ENCODE data around the gene PRDM1.

The PRDM1 gene

GRCh38 chr6:106046854-106047200, 39.3 kb upstream of the PRDM1 start:
- no peak for DNase-seq (ENCODE audit: low read depth)
- no peak for TF ChIP-seq CTCF (IDR thresholded peaks at IDR 0.05; ENCODE audit: insufficient read depth, low read depth, low read length, missing control alignments)
- no peak overlapping the region for H3K4me3 ChIP-seq (ENCODE audit: low read length)

DNA sequence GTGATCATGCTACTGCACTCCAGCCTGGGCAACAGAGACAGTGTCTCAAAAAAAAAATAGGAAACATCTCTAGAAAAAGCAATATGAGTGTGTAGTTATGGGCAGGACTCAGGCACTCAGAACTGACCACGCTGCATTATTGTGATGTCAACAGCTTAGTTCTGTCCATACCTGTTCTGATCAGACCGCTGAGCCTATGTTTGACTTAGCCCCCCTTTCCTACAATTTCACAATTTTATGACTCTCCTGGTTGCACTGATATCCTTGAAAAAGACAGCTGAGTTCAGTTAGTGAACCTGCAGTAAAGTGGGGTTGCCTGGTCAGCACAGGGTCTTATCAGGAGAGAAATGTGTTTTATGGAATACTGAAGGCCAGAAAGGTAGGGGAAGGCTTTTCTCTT, 37.8 kb upstream of the PRDM1 start:
- H3K4me3 ChIP-seq (ENCODE audit: low read length) = no peak overlapping the region
- peak; percentile 60 for DNase-seq (ENCODE audit: low read depth)
- no peak for TF ChIP-seq CTCF (IDR thresholded peaks at IDR 0.05; ENCODE audit: insufficient read depth, low read depth, low read length, missing control alignments)

- no peak for TF ChIP-seq CTCF (IDR thresholded peaks at IDR 0.05; ENCODE audit: insufficient read depth, low read depth, low read length, missing control alignments)
- DNase-seq (ENCODE audit: low read depth) = no peak
- no peak overlapping the region for H3K4me3 ChIP-seq (ENCODE audit: low read length)
Observed at GRCh38 chr6:106050538-106050937, 35.6 kb upstream of the PRDM1 start.

- H3K4me3 ChIP-seq (ENCODE audit: low read length) = no peak overlapping the region
- DNase-seq (ENCODE audit: low read depth) = no peak
- no peak for TF ChIP-seq CTCF (IDR thresholded peaks at IDR 0.05; ENCODE audit: insufficient read depth, low read depth, low read length, missing control alignments)
Observed at GRCh38 chr6:106051226-106051625, 34.9 kb upstream of the PRDM1 start.

- no peak overlapping the region for H3K4me3 ChIP-seq (ENCODE audit: low read length)
- TF ChIP-seq CTCF (IDR thresholded peaks at IDR 0.05; ENCODE audit: insufficient read depth, low read depth, low read length, missing control alignments) = no peak
- no peak for DNase-seq (ENCODE audit: low read depth)
Observed at GRCh38 chr6:106053484-106054205, 32.5 kb upstream of the PRDM1 start.

DNA sequence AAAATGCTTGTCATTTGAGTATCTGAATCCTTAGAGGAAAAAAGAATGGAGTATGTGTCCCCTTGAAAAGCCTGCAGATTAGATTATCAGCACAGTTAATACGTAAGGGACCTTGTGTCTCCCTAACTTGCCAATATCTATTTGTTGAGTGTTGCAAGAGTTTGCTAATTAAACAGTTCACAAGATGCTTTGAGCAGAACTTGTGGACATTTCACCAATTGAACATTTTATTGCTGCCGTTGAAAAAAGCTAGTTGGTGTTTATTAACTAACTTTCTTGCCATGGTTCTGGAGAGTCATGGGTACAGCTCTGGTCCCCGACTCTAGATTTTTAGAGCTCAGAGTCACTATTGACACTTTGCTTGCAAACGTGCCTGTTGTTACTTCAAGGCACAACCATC, 30.6 kb upstream of the PRDM1 start:
- no peak for DNase-seq (ENCODE audit: low read depth)
- TF ChIP-seq CTCF (IDR thresholded peaks at IDR 0.05; ENCODE audit: insufficient read depth, low read depth, low read length, missing control alignments) = no peak
- no peak overlapping the region for H3K4me3 ChIP-seq (ENCODE audit: low read length)

- no peak for TF ChIP-seq CTCF (IDR thresholded peaks at IDR 0.05; ENCODE audit: insufficient read depth, low read depth, low read length, missing control alignments)
- DNase-seq (ENCODE audit: low read depth) = no peak
- no peak overlapping the region for H3K4me3 ChIP-seq (ENCODE audit: low read length)
Observed at GRCh38 chr6:106056060-106056745, 29.9 kb upstream of the PRDM1 start.
